ENCODE results near the gene LRIG1.

DNA sequence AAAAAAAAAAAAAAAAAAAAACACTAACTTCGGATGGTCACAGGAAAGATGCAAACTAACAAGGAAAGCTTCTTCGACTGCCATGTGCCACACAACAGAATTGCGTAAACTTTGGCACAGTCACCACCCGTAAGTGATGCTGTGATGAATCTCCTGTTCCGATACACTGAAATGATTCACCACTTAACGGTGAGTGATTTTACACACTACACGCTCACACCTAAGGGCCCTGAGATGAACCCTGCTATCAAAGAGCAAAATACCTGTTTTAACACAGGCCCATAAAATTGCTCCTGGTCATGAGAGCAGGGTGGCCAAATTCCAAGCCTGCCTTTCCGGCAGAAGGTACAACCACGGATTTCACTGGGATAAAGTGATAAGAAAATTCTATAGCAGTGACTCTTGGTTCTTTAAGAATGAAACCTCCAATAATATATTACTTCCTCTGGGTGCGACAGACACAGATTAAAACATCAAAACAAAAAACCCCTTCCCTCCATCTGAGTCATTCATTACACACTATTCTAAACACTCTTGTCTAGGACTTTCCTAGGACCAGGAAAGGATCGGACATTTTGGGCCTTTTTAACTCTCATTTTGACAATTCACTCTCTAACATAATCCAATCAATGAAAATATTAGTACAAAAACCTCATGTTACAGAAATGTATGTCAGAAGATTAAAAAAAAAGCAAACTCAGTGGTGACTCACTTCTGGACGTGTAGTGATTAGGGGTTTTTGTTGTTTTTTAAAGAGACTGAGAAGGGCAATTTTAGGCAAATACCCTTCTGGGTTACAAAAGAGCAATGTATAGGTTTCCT lies 28.3 kb downstream of the LRIG1 start:
- TF ChIP-seq CTCF (IDR thresholded peaks at IDR 0.05) (no peak), POLR2A (IDR thresholded peaks at IDR 0.05) (no peak)
